A549 (cell line): ENCODE measurements around the gene SEMA3A. TPM values are rescaled to one million over a fixed set of nuclear protein-coding genes. Genes with fewer than 3 reads are reported as not detected.

Experiments used
- ATAC-seq, 2 experiments: fragments of 200-7000 bp in 1 of 2; fragments of >200 bp in 1 of 2; cut with Nextera tagmentation in 1 of 2; cut with Tn5 transposase in 1 of 2; 3 replicates each; pipeline versions ENCODE4 v1.8.0 to v1.9.1; 2018 to 2020; ENCODE audit warnings: mild to moderate bottlenecking in 1 of 2, moderate library complexity in 1 of 2
- CTCF ChIA-PET: fragments of 300-600 bp; sonication (Branson Sonifier 250); formaldehyde crosslinking; extraction: SDS; loops from one replicate; lab custom pipeline; 2021; ENCODE audit warnings: antibody characterized with exemption, inconsistent platforms; lab: Yijun Ruan, JAX
- POLR2A ChIA-PET: fragments of 350-600 bp; formaldehyde crosslinking; extraction: SDS; loops from one replicate; lab custom pipeline; 2021; ENCODE audit warnings: antibody characterized with exemption, inconsistent platforms; lab: Yijun Ruan, JAX
- DNase-seq, 2 experiments: peaks; one replicate each; pipeline versions ENCODE4 v3.0.0 to v3.0.0-alpha.2; 2011 to 2016; ENCODE audit warnings: low read depth in 1 of 2, low spot score in 1 of 2
- FAIRE-seq: peaks from 2 replicates; lab custom pipeline; 2011; peaks lifted over from hg19 to GRCh38; lab: Jason Lieb, UNC
- H3K27ac ChIP-seq, 2 experiments: fragments of >200 bp; sonication (Bioruptor Twin); formaldehyde crosslinking; 3 replicates each; pipeline ENCODE4 v1.5.1; 2016 to 2017
- H3K4me1 ChIP-seq: fragments of >200 bp; sonication (Bioruptor Twin); formaldehyde crosslinking; 3 replicates; pipeline ENCODE4 v1.6.1; 2016
- H3K4me2 ChIP-seq: fragments of >200 bp; sonication (Bioruptor Twin); formaldehyde crosslinking; 3 replicates; pipeline ENCODE4 v1.6.1; 2016
- H3K4me3 ChIP-seq: fragments of >200 bp; sonication (Bioruptor Twin); formaldehyde crosslinking; 3 replicates; pipeline ENCODE4 v1.5.1; 2016
- H3K9me3 ChIP-seq: fragments of >200 bp; sonication (Bioruptor Twin); formaldehyde crosslinking; 3 replicates; pipeline ENCODE4 v1.6.1; 2016
- CBX2 ChIP-seq: fragments of 200-600 bp; sonication (generic); IDR thresholded peaks from 2 replicates; pipeline ENCODE4 v1.6.1; 2016; ENCODE audit warnings: low read depth, mild to moderate bottlenecking, borderline replicate concordance
- CEBPB ChIP-seq, 2 experiments: fragments of >200 bp in 1 of 2; sonication (Bioruptor Twin) in 1 of 2; formaldehyde crosslinking in 1 of 2; IDR thresholded peaks; 2 replicates each; pipeline ENCODE4 v1.6.1; 2012 to 2016
- CHD2 ChIP-seq: fragments of 150-350 bp; IDR thresholded peaks from 2 replicates; pipeline ENCODE4 v1.6.1; 2014; ENCODE audit warnings: low read length; ENCODE audit not compliant: partially characterized antibody
- CHD4 ChIP-seq: fragments of 200-600 bp; sonication (generic); IDR thresholded peaks from 2 replicates; pipeline ENCODE4 v1.6.1; 2016; ENCODE audit warnings: antibody characterized with exemption, mild to moderate bottlenecking, borderline replicate concordance
- EHMT2 ChIP-seq: fragments of 200-600 bp; sonication (generic); IDR thresholded peaks from 2 replicates; pipeline ENCODE4 v1.6.1; 2016; ENCODE audit warnings: antibody characterized with exemption, low read depth, mild to moderate bottlenecking, moderate library complexity
- EP300 ChIP-seq, 2 experiments: fragments of >200 bp; sonication (Bioruptor Twin); formaldehyde crosslinking; IDR thresholded peaks; 2 replicates in 1 of 2; 3 replicates in 1 of 2; pipeline ENCODE4 v1.6.1; 2016 to 2017
- ESRRA ChIP-seq: fragments of 150-350 bp; IDR thresholded peaks from 2 replicates; pipeline ENCODE4 v1.6.1; 2014; ENCODE audit warnings: mild to moderate bottlenecking, low read length, borderline replicate concordance
- FOSL2 ChIP-seq, 2 experiments: fragments of 450-650 bp in 1 of 2; fragments of >200 bp in 1 of 2; sonication (Bioruptor Twin) in 1 of 2; formaldehyde crosslinking; IDR thresholded peaks; 2 replicates each; pipeline versions ENCODE4 v1.5.0 to v1.6.1; 2016 to 2020; ENCODE audit warnings: mild to moderate bottlenecking in 1 of 2, moderate library complexity in 1 of 2
- HDAC2 ChIP-seq: fragments of 200-600 bp; sonication (generic); IDR thresholded peaks from 2 replicates; pipeline ENCODE4 v1.6.1; 2016
- HEYL ChIP-seq: fragments of 250-450 bp; sonication (Bioruptor Pico); IDR thresholded peaks from 2 replicates; pipeline ENCODE4 v1.8.0; 2021; ENCODE audit warnings: mild to moderate bottlenecking, moderate library complexity
- HOXA7 ChIP-seq: fragments of 250-450 bp; sonication (Bioruptor Pico); IDR thresholded peaks from 2 replicates; pipeline ENCODE4 v1.5.0; 2020; ENCODE audit warnings: mild to moderate bottlenecking, moderate library complexity
- HOXB5 ChIP-seq: fragments of 250-450 bp; sonication (Bioruptor Pico); IDR thresholded peaks from 2 replicates; pipeline ENCODE4 v1.5.0; 2020; ENCODE audit warnings: mild to moderate bottlenecking, moderate library complexity
- JUN ChIP-seq, 2 experiments: fragments of >200 bp; sonication (Bioruptor Twin); formaldehyde crosslinking; IDR thresholded peaks; 2 replicates in 1 of 2; 3 replicates in 1 of 2; pipeline ENCODE4 v1.6.1; 2016 to 2017
- JUNB ChIP-seq: fragments of >200 bp; sonication (Bioruptor Twin); formaldehyde crosslinking; IDR thresholded peaks from 2 replicates; pipeline ENCODE4 v1.6.1; 2016
- MAZ ChIP-seq: fragments of 150-350 bp; IDR thresholded peaks from 2 replicates; pipeline ENCODE4 v1.6.1; 2014; ENCODE audit warnings: antibody characterized with exemption, low read depth, low read length, borderline replicate concordance
- NFE2L2 ChIP-seq: fragments of 150-350 bp; conservative IDR thresholded peaks from 2 replicates; pipeline ENCODE4 v1.6.1; 2014; ENCODE audit warnings: low read length
- NR3C1 ChIP-seq: fragments of >200 bp; sonication (Bioruptor Twin); formaldehyde crosslinking; IDR thresholded peaks from 3 replicates; pipeline ENCODE4 v1.6.1; 2017
- POLR2A ChIP-seq: IDR thresholded peaks from 2 replicates; pipeline ENCODE4 v1.6.1; 2012; ENCODE audit warnings: mild to moderate bottlenecking, low read length
- RARB ChIP-seq: fragments of 250-450 bp; sonication (Bioruptor Pico); IDR thresholded peaks from 2 replicates; pipeline ENCODE4 v1.8.0; 2021; ENCODE audit warnings: mild to moderate bottlenecking, moderate library complexity
- RFX5 ChIP-seq: fragments of 450-650 bp; IDR thresholded peaks from 2 replicates; pipeline ENCODE4 v1.7.1; 2014; ENCODE audit warnings: antibody characterized with exemption, mild to moderate bottlenecking, moderate library complexity
- RNF2 ChIP-seq: fragments of 200-600 bp; sonication (generic); IDR thresholded peaks from 2 replicates; pipeline ENCODE4 v1.6.1; 2016; ENCODE audit warnings: low read depth, mild to moderate bottlenecking, antibody characterized with exemption, moderate library complexity, borderline replicate concordance
- SMC3 ChIP-seq: fragments of >200 bp; sonication (Bioruptor Twin); formaldehyde crosslinking; IDR thresholded peaks from 3 replicates; pipeline ENCODE4 v1.6.1; 2018; ENCODE audit warnings: inconsistent platforms
- ZC3H11A ChIP-seq: fragments of 450-650 bp; IDR thresholded peaks from 2 replicates; pipeline ENCODE4 v1.6.1; 2014; ENCODE audit warnings: antibody characterized with exemption, mild to moderate bottlenecking
- ZFP36 ChIP-seq: fragments of 450-650 bp; IDR thresholded peaks from 2 replicates; pipeline ENCODE4 v1.6.1; 2014; ENCODE audit warnings: borderline replicate concordance; ENCODE audit not compliant: partially characterized antibody
- ZNF302 ChIP-seq: fragments of 250-450 bp; sonication (Bioruptor Pico); IDR thresholded peaks from 2 replicates; pipeline ENCODE4 v1.9.0; 2021; ENCODE audit warnings: inconsistent platforms, mild to moderate bottlenecking, moderate library complexity
- ZSCAN20 ChIP-seq: fragments of 250-450 bp; sonication (Bioruptor Pico); IDR thresholded peaks from 2 replicates; pipeline ENCODE4 v1.8.0; 2022; ENCODE audit warnings: mild to moderate bottlenecking, moderate library complexity
- WGBS: methylation state at CpG from one replicate; pipeline ENCODE4 v1.1.6; 2017; ENCODE audit errors: missing lambda C conversion rate; 5-methylcytosine and 5-hydroxymethylcytosine counted together
- polyA plus RNA-seq, 4 experiments: library from polyadenylated mRNA; depleted of rRNA in 3 of 4; stranded (reverse); fragments of >200 nt; fragmentation: RNase III in 1 of 4; extraction: RNeasy Plus Mini Kit Qiagen cat#74134 plus additional on column Dnase treatment in 1 of 4; gene quantifications; 2 replicates in 3 of 4; 3 replicates in 1 of 4; pipeline ENCODE4 v1.2.3, GENCODE V29; 2011 to 2017
- TF ChIP-seq, protein P1 (sequence below): fragments of >200 bp; sonication (Bioruptor Twin); formaldehyde crosslinking; IDR thresholded peaks from 2 replicates; pipeline ENCODE4 v1.6.1; 2016
- TF ChIP-seq, protein P2 (sequence below): fragments of 200-600 bp; sonication (generic); IDR thresholded peaks from 2 replicates; pipeline ENCODE4 v1.6.1; 2016; ENCODE audit warnings: antibody characterized with exemption, mild to moderate bottlenecking, moderate library complexity
- TF ChIP-seq, protein P3 (sequence below): fragments of >200 bp; sonication (Bioruptor Twin); formaldehyde crosslinking; IDR thresholded peaks from 3 replicates; pipeline ENCODE4 v1.5.1; 2016
- TF ChIP-seq, protein P4 (sequence below): fragments of >200 bp; sonication (Bioruptor Twin); formaldehyde crosslinking; IDR thresholded peaks from 3 replicates; pipeline ENCODE4 v1.6.1; 2016

SEMA3A gene
- polyA plus RNA-seq, 2 of the 4 experiments (the other 2 are of a cell fraction), result 3.6 to 19.1 TPM

DNA sequence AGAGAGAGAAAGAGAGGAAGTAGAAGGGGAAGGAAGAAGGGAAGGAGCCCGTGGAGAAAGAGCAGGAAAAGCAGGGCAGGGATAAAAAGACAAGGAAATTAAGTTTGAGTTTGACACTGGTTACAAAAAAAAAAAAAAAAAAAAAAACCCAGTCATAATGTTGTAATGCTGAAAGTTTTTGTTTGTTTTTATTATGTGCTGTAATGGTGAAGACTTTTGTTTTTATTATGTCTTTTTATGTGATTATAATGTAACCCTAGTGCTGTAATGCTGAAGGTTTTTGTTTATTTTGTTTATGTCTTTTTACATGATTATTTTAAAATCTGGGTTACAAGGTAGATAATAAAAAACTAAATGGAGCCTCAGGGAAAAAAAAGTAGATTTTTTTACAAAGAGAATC, 184.8 kb downstream of the SEMA3A start:
- Histone ChIP-seq H3K9me3 (no peaks in the 10 kb centered on the region), H3K4me1 (peaks cover 27% of the 10 kb centered on the region), H3K4me2 (peak overlapping the region; percentile 58), H3K4me3 (no peak overlapping the region), H3K27ac (peak overlapping the region; percentile 20 to 61; a peak in 4 of 6 replicates)
- ChIA-PET POLR2A (no interaction called here), CTCF (no interaction called here)
- ATAC-seq (no peak), FAIRE-seq (no peak), DNase-seq (no peak)
- TF ChIP-seq HOXA7, result no peak
- TF ChIP-seq CHD2, result no peak
- no peak for TF ChIP-seq CHD4
- TF ChIP-seq MAZ, result no peak
- TF ChIP-seq ZSCAN20 (CRISPR knock-in tag), result no peak
- TF ChIP-seq ZFP36, result no peak
- TF ChIP-seq ESRRA, result no peak
- TF ChIP-seq SMC3, result no peak
- no peak for TF ChIP-seq HDAC2
- no peak for TF ChIP-seq ZNF302 (CRISPR knock-in tag)
- TF ChIP-seq RARB (CRISPR knock-in tag), result no peak
- no peak for TF ChIP-seq RFX5
- no peak for TF ChIP-seq HEYL
- TF ChIP-seq ZC3H11A, result no peak
- TF ChIP-seq, all 56 proteins: peak for 0
- no CpG with 5 or more reads among the region's 1 CpG for WGBS

DNA sequence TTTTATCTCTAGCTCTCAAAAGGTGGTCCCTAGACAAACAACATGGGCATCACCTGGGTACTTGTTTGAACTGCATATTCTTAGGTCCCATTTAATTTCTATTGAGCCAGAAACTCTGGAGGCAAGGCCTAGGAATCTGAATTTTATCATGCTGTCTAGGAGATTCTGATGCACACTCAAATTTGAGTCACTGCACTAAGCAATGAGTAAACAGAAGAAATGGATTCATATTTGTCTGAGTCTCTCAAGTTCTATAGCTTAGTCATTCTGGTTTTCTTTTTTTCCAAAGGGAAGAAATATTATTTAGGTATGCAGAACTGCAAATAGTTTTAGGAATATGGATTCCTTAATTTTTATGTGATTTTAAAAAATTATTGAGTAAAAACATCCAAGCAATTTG, 185.5 kb downstream of the SEMA3A start:
- FAIRE-seq (peak; percentile 80), ATAC-seq (peak in 1 of 2 experiments; percentile 58; a peak in 2 of 6 replicates), DNase-seq (peak in 1 of 2 experiments; percentile 21)
- TF ChIP-seq FOSL2 (IDR thresholded peaks at IDR 0.05) (no peak), FOSL2 (CRISPR knock-in tag; IDR thresholded peaks at IDR 0.05) (peak; percentile 61), CBX2 (no peak), JUNB (peak; percentile 53)
- CTCF ChIA-PET, result no interaction called here
- Histone ChIP-seq H3K4me1 (peaks cover 26% of the 10 kb centered on the region), H3K4me3 (no peak overlapping the region), H3K9me3 (no peaks in the 10 kb centered on the region), H3K27ac (peak overlapping the region in 1 of 2 experiments; percentile 52; a peak in 1 of 6 replicates), H3K4me2 (peak overlapping the region; percentile 58)
- POLR2A ChIA-PET, result no interaction called here

DNA sequence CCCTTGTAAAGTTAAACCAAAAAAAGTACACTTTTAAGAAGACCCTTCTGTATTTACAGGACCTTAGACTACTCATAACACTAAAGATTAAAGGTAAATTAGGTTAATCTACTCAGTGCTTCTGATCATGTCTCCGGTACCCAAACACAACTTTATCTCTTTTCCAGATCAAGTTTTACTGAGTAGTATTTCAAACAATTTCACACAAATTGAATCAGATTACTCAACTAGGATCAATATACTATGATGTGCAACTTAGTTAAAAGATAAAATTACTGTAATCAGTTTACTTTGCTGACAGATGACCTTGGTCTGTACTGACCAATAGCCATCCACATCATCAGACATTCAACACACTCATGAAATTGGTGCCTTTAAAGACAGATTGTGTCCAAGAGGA, 191.4 kb downstream of the SEMA3A start:
- FAIRE-seq (no peak), DNase-seq (no peak), ATAC-seq (no peak)
- WGBS, result 93% methylated on average over 1 of the region's 1 CpG
- Histone ChIP-seq H3K27ac (no peak overlapping the region), H3K4me2 (no peak overlapping the region), H3K4me1 (no peaks in the 10 kb centered on the region), H3K9me3 (no peaks in the 10 kb centered on the region), H3K4me3 (no peak overlapping the region)
- TF ChIP-seq POLR2A (no peak), EHMT2 (no peak), RNF2 (no peak), HEYL (no peak), NR3C1 (no peak), ZC3H11A (no peak), HOXB5 (CRISPR knock-in tag) (no peak), CHD4 (no peak), SMC3 (no peak), MAZ (no peak), CBX2 (no peak), NFE2L2 (no peak), CEBPB (IDR thresholded peaks at IDR 0.05) (no peak), JUN (IDR thresholded peaks at IDR 0.05) (no peak), EP300 (IDR thresholded peaks at IDR 0.05) (no peak)
- TF ChIP-seq, protein P1, sequence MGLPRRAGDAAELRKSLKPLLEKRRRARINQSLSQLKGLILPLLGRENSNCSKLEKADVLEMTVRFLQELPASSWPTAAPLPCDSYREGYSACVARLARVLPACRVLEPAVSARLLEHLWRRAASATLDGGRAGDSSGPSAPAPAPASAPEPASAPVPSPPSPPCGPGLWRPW, result no peak
- TF ChIP-seq, protein P2, sequence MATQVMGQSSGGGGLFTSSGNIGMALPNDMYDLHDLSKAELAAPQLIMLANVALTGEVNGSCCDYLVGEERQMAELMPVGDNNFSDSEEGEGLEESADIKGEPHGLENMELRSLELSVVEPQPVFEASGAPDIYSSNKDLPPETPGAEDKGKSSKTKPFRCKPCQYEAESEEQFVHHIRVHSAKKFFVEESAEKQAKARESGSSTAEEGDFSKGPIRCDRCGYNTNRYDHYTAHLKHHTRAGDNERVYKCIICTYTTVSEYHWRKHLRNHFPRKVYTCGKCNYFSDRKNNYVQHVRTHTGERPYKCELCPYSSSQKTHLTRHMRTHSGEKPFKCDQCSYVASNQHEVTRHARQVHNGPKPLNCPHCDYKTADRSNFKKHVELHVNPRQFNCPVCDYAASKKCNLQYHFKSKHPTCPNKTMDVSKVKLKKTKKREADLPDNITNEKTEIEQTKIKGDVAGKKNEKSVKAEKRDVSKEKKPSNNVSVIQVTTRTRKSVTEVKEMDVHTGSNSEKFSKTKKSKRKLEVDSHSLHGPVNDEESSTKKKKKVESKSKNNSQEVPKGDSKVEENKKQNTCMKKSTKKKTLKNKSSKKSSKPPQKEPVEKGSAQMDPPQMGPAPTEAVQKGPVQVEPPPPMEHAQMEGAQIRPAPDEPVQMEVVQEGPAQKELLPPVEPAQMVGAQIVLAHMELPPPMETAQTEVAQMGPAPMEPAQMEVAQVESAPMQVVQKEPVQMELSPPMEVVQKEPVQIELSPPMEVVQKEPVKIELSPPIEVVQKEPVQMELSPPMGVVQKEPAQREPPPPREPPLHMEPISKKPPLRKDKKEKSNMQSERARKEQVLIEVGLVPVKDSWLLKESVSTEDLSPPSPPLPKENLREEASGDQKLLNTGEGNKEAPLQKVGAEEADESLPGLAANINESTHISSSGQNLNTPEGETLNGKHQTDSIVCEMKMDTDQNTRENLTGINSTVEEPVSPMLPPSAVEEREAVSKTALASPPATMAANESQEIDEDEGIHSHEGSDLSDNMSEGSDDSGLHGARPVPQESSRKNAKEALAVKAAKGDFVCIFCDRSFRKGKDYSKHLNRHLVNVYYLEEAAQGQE, result no peak
- TF ChIP-seq, protein P3, sequence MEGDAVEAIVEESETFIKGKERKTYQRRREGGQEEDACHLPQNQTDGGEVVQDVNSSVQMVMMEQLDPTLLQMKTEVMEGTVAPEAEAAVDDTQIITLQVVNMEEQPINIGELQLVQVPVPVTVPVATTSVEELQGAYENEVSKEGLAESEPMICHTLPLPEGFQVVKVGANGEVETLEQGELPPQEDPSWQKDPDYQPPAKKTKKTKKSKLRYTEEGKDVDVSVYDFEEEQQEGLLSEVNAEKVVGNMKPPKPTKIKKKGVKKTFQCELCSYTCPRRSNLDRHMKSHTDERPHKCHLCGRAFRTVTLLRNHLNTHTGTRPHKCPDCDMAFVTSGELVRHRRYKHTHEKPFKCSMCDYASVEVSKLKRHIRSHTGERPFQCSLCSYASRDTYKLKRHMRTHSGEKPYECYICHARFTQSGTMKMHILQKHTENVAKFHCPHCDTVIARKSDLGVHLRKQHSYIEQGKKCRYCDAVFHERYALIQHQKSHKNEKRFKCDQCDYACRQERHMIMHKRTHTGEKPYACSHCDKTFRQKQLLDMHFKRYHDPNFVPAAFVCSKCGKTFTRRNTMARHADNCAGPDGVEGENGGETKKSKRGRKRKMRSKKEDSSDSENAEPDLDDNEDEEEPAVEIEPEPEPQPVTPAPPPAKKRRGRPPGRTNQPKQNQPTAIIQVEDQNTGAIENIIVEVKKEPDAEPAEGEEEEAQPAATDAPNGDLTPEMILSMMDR, result no peak
- TF ChIP-seq, protein P4, sequence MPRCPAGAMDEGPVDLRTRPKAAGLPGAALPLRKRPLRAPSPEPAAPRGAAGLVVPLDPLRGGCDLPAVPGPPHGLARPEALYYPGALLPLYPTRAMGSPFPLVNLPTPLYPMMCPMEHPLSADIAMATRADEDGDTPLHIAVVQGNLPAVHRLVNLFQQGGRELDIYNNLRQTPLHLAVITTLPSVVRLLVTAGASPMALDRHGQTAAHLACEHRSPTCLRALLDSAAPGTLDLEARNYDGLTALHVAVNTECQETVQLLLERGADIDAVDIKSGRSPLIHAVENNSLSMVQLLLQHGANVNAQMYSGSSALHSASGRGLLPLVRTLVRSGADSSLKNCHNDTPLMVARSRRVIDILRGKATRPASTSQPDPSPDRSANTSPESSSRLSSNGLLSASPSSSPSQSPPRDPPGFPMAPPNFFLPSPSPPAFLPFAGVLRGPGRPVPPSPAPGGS, result no peak
- ChIA-PET POLR2A (no interaction called here), CTCF (no interaction called here)
